ENCODE measurements around the gene KDM2A. TPM values are rescaled to one million over a fixed set of nuclear protein-coding genes. Genes with fewer than 3 reads are reported as not detected.

Gene KDM2A
- total and polyA plus RNA-seq, 4 donors: 30.6 to 102 (median 63.2) TPM

- Histone ChIP-seq H3K9ac (ENCODE audit: insufficient read depth in 1 of 2, low read length in 2 of 2) (no peak overlapping the region), H3K27ac (ENCODE audit: low read depth in 1 of 2, low read length in 1 of 2) (no peak overlapping the region), H3K4me1 (ENCODE audit: control insufficient read depth in 5 of 5, insufficient read depth in 5 of 5, low read length in 5 of 5) (peaks cover under 1 to 35% (median 19%) of the 10 kb centered on the region in 5 donors), H3K36me3 (ENCODE audit: control insufficient read depth in 4 of 4, insufficient read depth in 4 of 4, low read length in 4 of 4) (peaks cover 0 to 5% (median 2%) of the 10 kb centered on the region in 4 donors), H3K27me3 (ENCODE audit: control insufficient read depth in 3 of 3, insufficient read depth in 3 of 3, low read length in 2 of 3) (no peaks in the 10 kb centered on the region), H3K4me3 (no peak overlapping the region), H3K9me3 (ENCODE audit: control insufficient read depth in 4 of 4, insufficient read depth in 3 of 4, low read length in 3 of 4) (no peaks in the 10 kb centered on the region)
- no peak for TF ChIP-seq CTCF (IDR thresholded peaks at IDR 0.05; ENCODE audit: control extremely low read depth, extremely low read depth)
- DNase-seq: no peak
- WGBS, 2 donors: 92 to 94% methylated on average over 5 of the region's 5 CpGs
- no peak for ATAC-seq (ENCODE audit: insufficient read depth, low FRiP score)
Measured at GRCh38 chr11:67264260-67264659, 145.2 kb downstream of the KDM2A start.

- H3K4me1 ChIP-seq (ENCODE audit: control insufficient read depth in 5 of 5, insufficient read depth in 5 of 5, low read length in 5 of 5): peaks cover 6 to 43% (median 26%) of the 10 kb centered on the region in 5 donors
- H3K36me3 ChIP-seq (ENCODE audit: control insufficient read depth in 4 of 4, insufficient read depth in 4 of 4, low read length in 4 of 4): peaks cover 0 to 5% (median 2%) of the 10 kb centered on the region in 4 donors
- WGBS, 2 donors: 91 to 95% methylated on average over 7 of the region's 7 CpGs
- ATAC-seq (ENCODE audit: insufficient read depth, low FRiP score): no peak
- H3K9me3 ChIP-seq (ENCODE audit: control insufficient read depth in 4 of 4, insufficient read depth in 3 of 4, low read length in 3 of 4): no peaks in the 10 kb centered on the region
- TF ChIP-seq CTCF (IDR thresholded peaks at IDR 0.05; ENCODE audit: control extremely low read depth, extremely low read depth): no peak
- no peaks in the 10 kb centered on the region for H3K27me3 ChIP-seq (ENCODE audit: control insufficient read depth in 3 of 3, insufficient read depth in 3 of 3, low read length in 2 of 3)
- no peak overlapping the region for H3K27ac ChIP-seq (ENCODE audit: low read depth in 1 of 2, low read length in 1 of 2)
- DNase-seq: no peak
- no peak overlapping the region for H3K4me3 ChIP-seq
- H3K9ac ChIP-seq (ENCODE audit: insufficient read depth in 1 of 2, low read length in 2 of 2): no peak overlapping the region
Measured at GRCh38 chr11:67264877-67265632, 146.0 kb downstream of the KDM2A start.

GRCh38 chr11:67265633-67266448 lies 146.8 kb downstream of the KDM2A start:
- Histone ChIP-seq H3K27me3 (ENCODE audit: control insufficient read depth in 3 of 3, insufficient read depth in 3 of 3, low read length in 2 of 3) (no peaks in the 10 kb centered on the region), H3K36me3 (ENCODE audit: control insufficient read depth in 4 of 4, insufficient read depth in 4 of 4, low read length in 4 of 4) (peaks cover 0 to 5% (median 2%) of the 10 kb centered on the region in 4 donors), H3K4me3 (no peak overlapping the region), H3K27ac (ENCODE audit: low read depth in 1 of 2, low read length in 1 of 2) (peak overlapping the region; percentile 27 to 51), H3K9ac (ENCODE audit: insufficient read depth in 1 of 2, low read length in 2 of 2) (no peak overlapping the region), H3K4me1 (ENCODE audit: control insufficient read depth in 5 of 5, insufficient read depth in 5 of 5, low read length in 5 of 5) (peaks cover 6 to 50% (median 32%) of the 10 kb centered on the region in 5 donors), H3K9me3 (ENCODE audit: control insufficient read depth in 4 of 4, insufficient read depth in 3 of 4, low read length in 3 of 4) (no peaks in the 10 kb centered on the region)
- DNase-seq (peak; percentile 68 to 82 (median 77)), ATAC-seq (ENCODE audit: insufficient read depth, low FRiP score) (peak; percentile 79)
- WGBS, 2 donors: 12 to 29% methylated on average over 27 to 54 of the region's 54 CpGs
- peak; percentile 74 for TF ChIP-seq CTCF (IDR thresholded peaks at IDR 0.05; ENCODE audit: control extremely low read depth, extremely low read depth)
